Measurements from ENCODE around the gene RAD9A.

The RAD9A gene

DNA sequence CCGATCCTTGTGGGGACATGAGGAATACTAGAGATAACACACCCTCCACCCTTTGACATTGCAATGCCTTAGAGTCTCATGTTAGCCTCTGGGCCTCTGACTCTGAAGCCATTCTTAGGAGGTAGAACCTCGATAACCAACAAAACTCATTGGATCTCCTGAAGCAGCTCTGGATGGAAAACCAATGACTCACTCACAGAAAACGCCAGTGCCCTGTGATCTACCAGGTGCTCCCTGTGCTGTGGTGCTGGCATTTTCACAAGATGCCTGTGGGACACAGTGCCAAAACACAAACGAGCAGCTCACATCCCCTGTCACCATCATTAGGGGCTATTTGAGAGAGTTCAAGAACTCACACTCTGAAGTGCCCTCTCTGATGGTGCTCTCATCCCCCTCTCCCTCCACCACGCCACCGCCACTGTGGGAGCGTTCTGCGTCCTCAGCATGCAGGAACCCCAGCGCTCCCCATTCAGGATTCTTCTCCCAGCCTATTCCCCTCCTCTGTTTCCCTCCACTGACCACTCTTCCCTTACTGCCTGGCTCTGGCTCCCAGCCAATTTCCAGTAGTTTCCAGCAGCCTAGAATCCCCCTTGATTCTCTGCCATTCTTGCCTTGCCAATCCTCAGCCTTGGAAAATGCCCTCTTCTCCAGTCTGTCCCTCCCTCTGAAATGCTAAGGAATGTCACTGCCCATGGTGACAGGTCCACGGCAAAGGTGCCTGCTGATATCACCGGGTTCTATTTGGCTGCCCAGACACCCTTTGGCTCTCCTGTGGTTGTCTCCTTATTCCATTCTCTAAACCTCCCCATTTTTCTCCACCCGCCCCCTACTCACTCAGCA is 33.7 kb upstream of the RAD9A start:
- DNase-seq, result no peak

- DNase-seq, result no peak
These were observed 27.6 kb upstream of the RAD9A start for GRCh38 chr11:67364169-67364568.

DNA sequence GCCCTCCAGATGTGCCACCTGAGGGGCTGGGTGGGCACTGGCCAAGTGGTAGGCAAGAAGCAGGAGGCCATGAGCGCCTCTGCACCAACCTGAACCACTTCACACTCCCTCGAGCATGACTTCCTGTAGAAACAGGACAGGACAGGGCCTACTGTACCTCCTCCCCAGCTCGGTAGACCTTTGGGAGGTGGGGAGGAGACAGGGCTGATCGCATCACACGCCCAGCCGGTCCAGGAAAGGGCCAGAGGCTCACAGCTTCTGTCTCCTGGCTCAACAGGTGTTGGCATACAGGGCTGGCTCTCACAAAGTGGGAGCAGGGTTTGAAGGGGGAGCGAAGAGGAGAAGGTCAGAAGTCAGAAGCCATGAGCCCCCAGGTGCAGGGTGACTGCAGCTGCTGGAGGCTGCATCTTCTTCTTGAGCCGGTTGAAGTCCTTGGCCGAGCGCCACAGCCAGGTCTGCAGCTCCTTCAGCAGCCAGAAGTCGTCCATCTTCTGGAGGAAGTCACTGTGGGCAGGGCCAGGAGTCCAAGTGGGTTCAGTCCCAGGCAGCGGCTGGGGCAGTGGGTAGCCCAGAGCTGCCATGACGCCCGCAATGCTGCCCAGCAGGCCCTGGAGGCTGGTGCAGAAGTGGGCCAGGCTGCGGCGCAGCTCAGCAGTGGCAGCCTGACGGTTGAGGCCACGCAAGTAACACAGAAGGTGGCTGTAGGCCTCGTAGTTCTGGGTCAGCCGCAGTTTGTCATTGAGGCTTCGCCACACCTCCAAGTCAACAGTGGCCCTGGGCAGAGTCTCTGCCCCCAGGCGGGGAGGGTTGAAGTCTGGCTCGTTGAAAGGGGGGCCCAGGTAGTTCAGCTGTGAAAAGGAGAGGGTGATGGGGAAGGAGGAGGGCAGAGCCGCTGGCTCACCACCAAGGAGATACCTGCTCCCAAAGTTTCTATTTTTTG is 26.7 kb upstream of the RAD9A start:
- no peak for DNase-seq

DNA sequence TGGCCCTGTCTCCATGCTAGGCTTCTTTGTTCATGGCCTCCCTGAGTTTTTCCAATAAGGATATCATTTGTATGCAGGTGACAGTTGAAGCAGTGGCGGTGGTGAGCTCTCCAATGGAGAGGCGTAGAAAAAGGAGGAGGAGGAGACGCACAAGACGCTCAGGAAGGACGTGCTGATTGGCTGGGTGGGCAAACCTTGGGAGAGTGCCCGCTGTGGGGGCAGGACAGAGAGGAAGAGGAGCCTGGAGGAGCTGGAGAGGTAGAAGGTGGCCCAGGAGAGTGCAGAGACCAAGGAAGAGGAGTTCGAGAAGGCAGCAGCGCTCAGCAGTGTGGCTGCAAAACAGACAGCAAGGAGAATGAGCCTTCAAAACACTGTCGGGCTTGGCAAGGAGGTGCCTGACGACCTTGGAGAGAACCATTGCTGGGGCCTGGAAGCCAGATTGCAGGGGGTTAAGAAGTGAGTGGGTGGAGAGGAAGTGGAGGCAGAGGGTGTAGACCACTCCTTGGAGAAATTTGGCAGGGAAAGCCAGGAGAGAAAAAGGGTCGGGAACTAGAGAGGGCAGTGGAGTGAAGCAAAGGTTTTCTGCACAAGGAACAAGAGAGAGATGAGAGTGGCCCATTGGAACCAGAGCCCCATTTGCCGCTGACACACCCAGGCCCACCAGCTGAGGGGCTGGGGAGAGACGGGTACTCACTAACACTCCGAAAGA is 25.9 kb upstream of the RAD9A start:
- no peak for DNase-seq

GRCh38 chr11:67366546-67366945 is 25.2 kb upstream of the RAD9A start:
- DNase-seq, result no peak

GRCh38 chr11:67366961-67367760 is 24.6 kb upstream of the RAD9A start:
- DNase-seq, result no peak

DNA sequence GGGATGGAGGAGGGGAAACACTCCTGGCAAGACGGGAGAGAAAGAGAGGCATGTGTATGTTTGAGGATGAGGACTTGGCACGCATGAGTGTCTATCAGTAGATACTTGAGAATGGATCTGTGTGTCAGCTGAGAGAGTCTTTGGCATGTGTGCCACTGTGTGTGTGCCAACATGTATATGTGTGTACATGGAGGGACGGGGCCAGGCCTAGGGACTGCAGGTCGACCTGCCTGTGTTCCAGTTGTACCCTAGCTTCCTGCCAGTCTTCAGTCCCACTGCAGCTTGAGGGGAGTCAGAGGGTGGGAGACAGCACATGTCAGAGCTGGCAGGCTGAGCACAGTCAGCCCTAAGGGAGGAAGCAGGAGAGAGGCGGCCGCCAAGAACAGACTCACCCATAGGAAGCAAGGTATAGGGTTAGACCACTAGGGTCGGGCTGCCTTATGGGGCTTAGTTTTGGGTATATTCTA is 24.0 kb upstream of the RAD9A start:
- no peak for DNase-seq

DNA sequence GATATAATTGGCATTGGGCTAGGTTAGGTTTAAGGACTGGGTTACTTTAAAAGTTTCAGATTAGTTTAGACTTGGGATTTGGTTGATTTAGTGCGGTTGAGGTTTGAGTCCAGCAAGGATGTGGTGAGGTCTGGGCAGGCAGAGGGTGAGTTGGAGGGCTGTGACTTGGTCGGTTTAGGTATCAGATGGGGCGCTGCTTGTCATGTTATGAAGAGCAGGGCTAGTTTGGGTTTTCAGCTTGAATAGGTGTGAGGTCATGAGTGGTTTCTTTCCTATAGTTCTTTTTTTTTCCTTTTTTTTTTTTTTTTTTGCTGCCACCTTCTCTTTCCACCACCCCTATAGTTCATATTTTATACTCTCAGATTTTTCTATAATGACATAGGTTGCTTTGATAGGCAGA is 23.2 kb upstream of the RAD9A start:
- DNase-seq, result no peak

DNA sequence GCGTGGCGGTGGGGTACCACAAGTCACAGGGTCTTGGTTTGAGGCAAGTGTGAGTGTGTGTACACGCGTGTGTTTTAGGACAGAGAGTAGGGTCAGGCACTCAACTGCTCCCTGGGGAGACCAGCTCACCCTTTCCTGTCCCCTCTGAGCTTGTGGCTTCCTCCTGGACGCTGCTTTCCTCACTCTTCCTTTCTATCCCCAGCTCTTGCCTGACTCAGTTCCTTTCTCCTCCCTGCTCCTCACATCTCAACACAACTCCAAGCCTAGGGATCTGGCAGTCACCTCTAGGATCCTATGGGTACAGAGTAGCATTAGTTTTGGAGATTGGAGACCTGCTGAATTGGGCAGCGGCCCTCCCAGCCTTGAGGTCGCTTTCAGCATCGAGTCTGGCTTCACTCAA is 22.5 kb upstream of the RAD9A start:
- DNase-seq, result no peak

GRCh38 chr11:67369801-67370284 is 21.9 kb upstream of the RAD9A start:
- DNase-seq, result no peak

GRCh38 chr11:67370351-67371076 is 21.3 kb upstream of the RAD9A start:
- no peak for DNase-seq

- DNase-seq, result no peak
These were observed 20.4 kb upstream of the RAD9A start for GRCh38 chr11:67371189-67371910.

- DNase-seq, result no peak
These were observed 19.9 kb upstream of the RAD9A start for GRCh38 chr11:67371911-67372320.

- no peak for DNase-seq
These were observed 19.3 kb upstream of the RAD9A start for GRCh38 chr11:67372321-67372992.

DNA sequence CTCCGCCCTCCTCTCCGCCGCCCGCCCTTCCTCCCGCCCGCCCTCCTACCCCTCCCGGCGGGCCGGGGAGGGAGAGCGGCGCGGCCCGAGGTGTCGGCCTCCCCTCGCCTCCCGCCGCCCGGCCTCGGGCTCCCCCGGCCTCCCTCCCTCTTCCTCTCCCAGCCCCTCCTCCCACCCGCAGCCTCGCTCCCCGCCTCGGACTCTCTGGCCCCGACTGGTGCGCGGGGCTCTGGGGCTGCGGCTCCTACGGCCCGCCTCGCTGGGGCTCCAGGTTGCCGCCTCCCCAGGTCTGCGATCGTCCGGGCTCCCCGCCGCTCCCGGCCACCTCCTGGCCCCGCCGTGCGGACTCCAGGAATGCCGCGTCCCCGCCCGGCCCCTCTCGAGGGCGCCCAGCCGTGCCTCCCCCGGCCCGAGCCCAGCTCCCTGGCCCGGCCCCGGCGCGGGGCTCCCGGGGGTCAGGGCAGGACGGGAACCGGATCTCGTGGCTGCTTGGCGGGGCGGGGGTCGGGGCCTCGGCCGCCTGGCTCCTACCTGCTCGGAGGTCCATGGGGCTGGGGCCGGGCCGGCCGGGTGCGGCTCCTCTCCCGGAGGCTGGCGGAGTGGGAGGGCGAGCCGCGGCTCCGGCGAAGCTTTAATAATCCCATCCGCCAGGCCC is 18.7 kb upstream of the RAD9A start, which contains the start of gene CLCF1:
TSS of gene CLCF1 (minus strand) at position 606 of the 655 bp plus-strand sequence. CDS start at position 547, 59 bp downstream.
- DNase-seq, result no peak

DNA sequence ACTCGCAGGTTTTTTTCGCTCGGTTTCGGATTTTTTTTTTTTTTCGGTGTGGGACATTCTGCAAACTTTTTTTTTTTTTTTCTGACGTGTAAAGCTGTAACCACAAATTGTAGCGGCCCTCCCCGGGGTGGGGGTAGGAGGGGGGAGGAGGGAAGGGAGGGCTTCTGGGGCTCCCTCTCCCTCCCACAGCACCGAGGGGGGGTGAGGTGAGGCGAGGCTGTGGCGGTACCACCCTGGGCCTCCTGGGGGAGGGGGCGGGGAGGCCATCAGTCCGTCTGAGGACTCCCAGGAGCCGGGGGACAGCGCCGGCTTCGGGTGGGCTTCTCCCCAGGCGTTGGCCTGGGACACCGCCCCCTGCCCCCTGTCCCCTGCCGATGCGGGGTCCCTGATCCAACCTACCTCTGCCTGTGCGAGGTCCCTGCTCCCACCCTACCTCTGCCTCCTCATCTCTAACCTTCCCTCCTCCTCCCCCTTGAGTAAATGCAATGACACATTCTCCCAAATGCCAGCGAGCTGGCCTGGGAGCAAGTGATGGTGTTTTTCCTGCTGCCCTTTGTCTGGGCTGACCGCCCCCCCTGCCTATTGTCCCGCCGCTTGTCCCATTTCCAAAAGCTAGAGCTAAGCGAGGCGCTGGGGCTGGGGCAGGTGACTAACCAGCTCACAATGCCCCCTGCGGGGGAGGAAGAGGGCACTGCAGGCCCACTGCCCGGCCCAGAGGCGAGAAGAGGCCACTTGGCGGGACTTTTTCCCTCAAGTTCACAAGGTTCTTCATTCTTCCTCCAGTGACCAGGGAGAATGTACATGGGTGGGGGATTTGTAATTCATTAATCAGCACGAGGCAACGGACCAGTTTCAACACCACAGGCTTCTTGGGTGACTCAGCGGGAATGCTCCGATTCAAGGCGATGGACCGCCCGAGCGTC is 17.9 kb upstream of the RAD9A start:
- no peak for DNase-seq

- DNase-seq, result no peak
These were observed 17.1 kb upstream of the RAD9A start for GRCh38 chr11:67374571-67375281.

All from hippocampal formation (tissue), 2 donors.